PFSK-1 (cell line): Measurements from ENCODE around the gene ZNF281.

ENCODE experiments used
- FOXP2 ChIP-seq: optimal IDR thresholded peaks from 2 replicates; pipeline ENCODE3; 2011; ENCODE audit warnings: borderline replicate concordance, control low read depth, inconsistent platforms; ENCODE audit not compliant: insufficient read depth; ENCODE audit errors: extremely low read length, extremely low read depth
- POLR2AphosphoS5 ChIP-seq: IDR thresholded peaks from 2 replicates; pipeline ENCODE4 v1.6.1; 2012; ENCODE audit warnings: low read depth, mild to moderate bottlenecking, control low read depth, low read length, moderate library complexity
- SIN3A ChIP-seq: IDR thresholded peaks from 2 replicates; pipeline ENCODE4 v1.6.1; 2012; ENCODE audit warnings: mild to moderate bottlenecking, low read length, moderate library complexity, borderline replicate concordance; ENCODE audit not compliant: insufficient read depth
- TAF1 ChIP-seq: IDR thresholded peaks from 2 replicates; pipeline ENCODE4 v1.6.1; 2012; ENCODE audit warnings: low read length, control low read depth, borderline replicate concordance; ENCODE audit not compliant: insufficient read depth
- TF ChIP-seq, protein P1 (sequence below), 2 experiments: IDR thresholded peaks; 2 replicates each; pipeline versions ENCODE4 v1.6.1 to v1.8.0; 2011 to 2012; ENCODE audit warnings: low read depth in 2 of 2, low read length in 2 of 2, control low read depth in 1 of 2, inconsistent platforms in 1 of 2, mild to moderate bottlenecking in 1 of 2, moderate library complexity in 1 of 2; ENCODE audit not compliant: insufficient read depth in 1 of 2

ZNF281 gene

DNA sequence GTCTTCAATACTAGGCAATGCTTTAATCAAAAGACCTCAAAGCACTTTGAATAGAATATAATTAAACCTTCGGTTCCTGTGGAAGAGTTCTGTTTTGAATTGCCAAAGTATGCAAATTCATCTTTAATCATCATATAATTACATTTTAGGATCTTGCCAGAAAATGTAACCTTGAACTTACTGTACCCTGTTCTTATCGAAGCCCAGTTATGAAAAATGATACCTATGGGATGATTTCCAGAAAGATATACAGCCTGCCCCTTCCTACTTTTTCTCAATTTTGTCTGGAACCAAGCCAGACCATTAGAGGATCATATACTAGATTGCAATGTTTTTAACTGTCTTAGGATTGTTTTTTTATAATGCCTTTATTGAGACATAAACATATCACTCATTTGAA, 34.0 kb upstream of the ZNF281 start:
- TF ChIP-seq FOXP2 = no peak
- no peak for TF ChIP-seq SIN3A
- no peak for TF ChIP-seq POLR2AphosphoS5
- TF ChIP-seq, protein P1, sequence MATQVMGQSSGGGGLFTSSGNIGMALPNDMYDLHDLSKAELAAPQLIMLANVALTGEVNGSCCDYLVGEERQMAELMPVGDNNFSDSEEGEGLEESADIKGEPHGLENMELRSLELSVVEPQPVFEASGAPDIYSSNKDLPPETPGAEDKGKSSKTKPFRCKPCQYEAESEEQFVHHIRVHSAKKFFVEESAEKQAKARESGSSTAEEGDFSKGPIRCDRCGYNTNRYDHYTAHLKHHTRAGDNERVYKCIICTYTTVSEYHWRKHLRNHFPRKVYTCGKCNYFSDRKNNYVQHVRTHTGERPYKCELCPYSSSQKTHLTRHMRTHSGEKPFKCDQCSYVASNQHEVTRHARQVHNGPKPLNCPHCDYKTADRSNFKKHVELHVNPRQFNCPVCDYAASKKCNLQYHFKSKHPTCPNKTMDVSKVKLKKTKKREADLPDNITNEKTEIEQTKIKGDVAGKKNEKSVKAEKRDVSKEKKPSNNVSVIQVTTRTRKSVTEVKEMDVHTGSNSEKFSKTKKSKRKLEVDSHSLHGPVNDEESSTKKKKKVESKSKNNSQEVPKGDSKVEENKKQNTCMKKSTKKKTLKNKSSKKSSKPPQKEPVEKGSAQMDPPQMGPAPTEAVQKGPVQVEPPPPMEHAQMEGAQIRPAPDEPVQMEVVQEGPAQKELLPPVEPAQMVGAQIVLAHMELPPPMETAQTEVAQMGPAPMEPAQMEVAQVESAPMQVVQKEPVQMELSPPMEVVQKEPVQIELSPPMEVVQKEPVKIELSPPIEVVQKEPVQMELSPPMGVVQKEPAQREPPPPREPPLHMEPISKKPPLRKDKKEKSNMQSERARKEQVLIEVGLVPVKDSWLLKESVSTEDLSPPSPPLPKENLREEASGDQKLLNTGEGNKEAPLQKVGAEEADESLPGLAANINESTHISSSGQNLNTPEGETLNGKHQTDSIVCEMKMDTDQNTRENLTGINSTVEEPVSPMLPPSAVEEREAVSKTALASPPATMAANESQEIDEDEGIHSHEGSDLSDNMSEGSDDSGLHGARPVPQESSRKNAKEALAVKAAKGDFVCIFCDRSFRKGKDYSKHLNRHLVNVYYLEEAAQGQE (IDR thresholded peaks at IDR 0.05; ENCODE audit: insufficient read depth in 1 of 2, low read depth in 2 of 2, low read length in 2 of 2) = no peak
- no peak for TF ChIP-seq TAF1

DNA sequence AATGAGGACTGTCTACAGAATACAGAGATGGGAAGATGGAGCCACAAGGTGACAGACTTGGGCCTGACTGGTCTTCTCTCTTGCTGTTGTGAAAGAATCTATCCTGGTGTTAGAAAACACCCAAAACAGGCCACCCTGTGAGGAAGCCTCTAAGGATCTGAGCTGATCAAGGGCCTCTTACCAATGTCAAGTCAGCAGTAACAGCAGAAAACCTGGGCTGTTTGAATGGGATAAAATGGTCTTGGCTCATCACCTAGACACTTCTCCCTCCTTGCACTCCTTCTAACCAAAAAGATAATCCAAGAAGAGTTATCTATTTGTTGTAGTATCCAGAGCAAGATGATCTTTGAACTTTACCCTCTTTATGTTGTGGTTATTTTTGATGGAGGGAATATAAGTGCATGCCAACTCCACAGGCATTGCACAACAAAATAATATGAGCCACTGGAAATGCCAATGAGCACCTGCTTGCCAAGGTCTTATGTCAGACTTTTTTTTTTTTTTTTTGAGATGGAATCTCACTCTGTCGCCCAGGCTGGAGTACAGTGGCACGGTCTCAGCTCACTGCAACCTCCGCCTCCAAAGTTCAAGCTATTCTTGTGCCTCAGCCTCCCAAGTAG, 32.8 kb upstream of the ZNF281 start:
- TF ChIP-seq POLR2AphosphoS5 (no peak), SIN3A (no peak), FOXP2 (no peak)

DNA sequence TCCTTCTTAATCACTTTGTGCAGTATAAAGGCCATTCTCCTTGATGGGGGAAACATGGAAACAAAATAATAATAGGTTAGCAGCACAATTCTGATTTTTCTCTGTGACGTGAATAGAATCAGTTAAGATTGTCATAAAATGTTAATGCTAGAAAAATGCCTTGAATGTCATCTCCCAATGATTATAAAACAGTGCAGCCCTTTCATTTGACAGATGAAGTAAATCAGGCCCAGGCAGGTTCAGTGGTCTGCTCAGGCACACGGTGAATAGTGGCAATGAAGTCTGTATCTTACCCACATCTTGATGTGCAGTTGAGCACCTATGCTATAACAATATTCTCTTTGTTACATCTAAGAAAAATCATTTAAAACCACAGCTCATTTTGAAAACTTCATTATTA, 32.2 kb upstream of the ZNF281 start:
- TF ChIP-seq FOXP2 (no peak), POLR2AphosphoS5 (no peak), SIN3A (no peak), TAF1 (no peak)
- TF ChIP-seq, protein P1 (IDR thresholded peaks at IDR 0.05; ENCODE audit: insufficient read depth in 1 of 2, low read depth in 2 of 2, low read length in 2 of 2) = no peak

DNA sequence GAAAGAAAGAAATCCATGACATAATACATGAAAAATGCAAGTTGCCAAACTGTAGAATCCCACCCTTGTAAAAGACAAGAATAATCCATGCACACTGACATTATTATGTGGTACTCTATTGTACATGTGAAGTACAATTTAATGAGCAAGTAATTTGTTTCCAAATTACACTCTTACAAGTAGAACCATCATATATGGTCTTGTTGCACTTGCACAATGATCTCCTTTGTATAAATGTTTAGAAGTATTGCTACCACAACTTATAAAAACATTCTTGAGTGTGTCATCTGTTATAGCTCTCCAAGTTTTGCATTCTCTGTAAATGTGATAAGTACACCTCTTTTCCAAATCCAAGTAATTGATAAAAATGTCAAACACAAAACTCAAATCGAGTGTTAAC, 29.1 kb upstream of the ZNF281 start:
- TF ChIP-seq TAF1 = no peak
- TF ChIP-seq, protein P1 (IDR thresholded peaks at IDR 0.05; ENCODE audit: insufficient read depth in 1 of 2, low read depth in 2 of 2, low read length in 2 of 2) = no peak
- no peak for TF ChIP-seq SIN3A
- TF ChIP-seq FOXP2 = no peak
- TF ChIP-seq POLR2AphosphoS5 = no peak

DNA sequence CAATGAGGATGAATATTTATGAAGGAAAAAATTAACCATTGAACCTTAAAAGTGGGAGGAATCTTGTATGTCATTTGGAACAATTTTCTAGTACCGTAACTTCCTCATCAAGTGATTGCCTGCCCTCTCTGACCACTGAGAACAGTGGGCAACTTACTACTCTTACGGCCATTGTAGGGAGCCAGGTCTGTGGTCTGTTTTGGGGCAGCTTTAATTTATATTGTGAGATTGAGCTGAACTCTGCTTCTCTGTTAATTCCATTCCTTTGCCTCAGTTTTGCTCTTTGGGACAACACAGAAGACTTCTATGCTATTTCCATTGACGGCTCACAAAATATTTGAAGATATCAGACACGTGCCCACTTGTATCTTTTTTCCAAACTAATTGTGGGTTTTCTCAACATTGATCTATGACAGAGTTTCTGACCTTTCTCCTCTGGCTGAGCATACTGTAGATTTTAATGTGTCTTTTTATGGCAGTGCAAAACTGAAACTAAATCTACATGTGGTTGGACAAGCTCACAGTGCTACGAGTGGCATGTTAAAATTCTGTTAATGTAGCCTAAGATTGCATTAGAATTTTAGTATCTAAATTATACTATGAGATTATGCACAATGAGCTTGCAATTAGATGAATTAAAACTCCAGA, 27.8 kb upstream of the ZNF281 start:
- TF ChIP-seq, protein P1 (IDR thresholded peaks at IDR 0.05; ENCODE audit: insufficient read depth in 1 of 2, low read depth in 2 of 2, low read length in 2 of 2) = no peak
- no peak for TF ChIP-seq TAF1
- TF ChIP-seq POLR2AphosphoS5 = no peak
- no peak for TF ChIP-seq SIN3A
- TF ChIP-seq FOXP2 = no peak
